Esophagus squamous epithelium (tissue), 5 donors: ENCODE data around the gene S100A3. TPM values are rescaled to one million over a fixed set of nuclear protein-coding genes. Genes with fewer than 3 reads are reported as not detected.
A peak's percentile ranks its signal among the peaks of the same experiment; 100 is the strongest.

Experiments
- DNase-seq: peaks from one replicate; lab custom pipeline; 2025; lab: John Stamatoyannopoulos, UW
- H3K27ac ChIP-seq, 4 donors: fragments of 200-600 bp; sonication (generic); one replicate each; pipeline ENCODE4 v1.5.1; 2016 to 2019; ENCODE audit warnings: mild to moderate bottlenecking in 1 of 4
- H3K27me3 ChIP-seq, 4 donors: fragments of 200-600 bp; sonication (generic); 1 replicate in 3 of 4; 2 replicates in 1 of 4; pipeline versions ENCODE4 v1.5.1 to v1.6.0; 2017 to 2021; ENCODE audit warnings: antibody characterized with exemption in 1 of 4
- H3K36me3 ChIP-seq, 3 donors: fragments of 200-600 bp; sonication (generic); one replicate each; pipeline ENCODE4 v1.5.1; 2016 to 2019
- H3K4me1 ChIP-seq, 3 donors: fragments of 200-600 bp; sonication (generic); one replicate each; pipeline ENCODE4 v1.5.1; 2017 to 2019
- H3K4me3 ChIP-seq, 4 donors: fragments of 200-600 bp; sonication (generic); 1 replicate in 3 of 4; 2 replicates in 1 of 4; pipeline ENCODE4 v1.5.1; 2016 to 2019; ENCODE audit warnings: mild to moderate bottlenecking in 2 of 4, moderate library complexity in 1 of 4
- H3K9me3 ChIP-seq, 3 donors: fragments of 200-600 bp; sonication (generic); one replicate each; pipeline ENCODE4 v1.5.1; 2016 to 2019
- CTCF ChIP-seq, 6 experiments: fragments of 450-650 bp in 4 of 6; fragments of 200-600 bp in 2 of 6; sonication (generic) in 2 of 6; IDR thresholded peaks; one replicate each; pipeline ENCODE4 v1.5.1; 2016 to 2019; ENCODE audit warnings: antibody characterized with exemption in 6 of 6, mild to moderate bottlenecking in 4 of 6, moderate library complexity in 4 of 6
- POLR2A ChIP-seq, 4 donors: fragments of 450-650 bp; IDR thresholded peaks; one replicate each; pipeline ENCODE4 v1.6.1; 2017; ENCODE audit warnings: antibody characterized with exemption in 4 of 4, mild to moderate bottlenecking in 4 of 4, moderate library complexity in 3 of 4
- WGBS, 2 donors: methylation state at CpG; one replicate each; pipeline ENCODE4 v1.1.5; 2018; 5-methylcytosine and 5-hydroxymethylcytosine counted together
- intact Hi-C: fragments of 100-400 bp; cut with DNase I; formaldehyde crosslinking; loops from one replicate; pipeline ENCODE4 v1.15.0; 2022
- total RNA-seq, 4 donors: library from RNA; depleted of rRNA; stranded (reverse); fragments of >200 nt; gene quantifications; one replicate each; pipeline ENCODE4 v1.1.0, GENCODE V29; 2016
- donor health status: DM: yes; HTN: yes; CAD: no.

S100A3 gene
- total RNA-seq, 4 donors from 2014 or later, result 1.2 to 16.5 (median 9.2) TPM

DNA sequence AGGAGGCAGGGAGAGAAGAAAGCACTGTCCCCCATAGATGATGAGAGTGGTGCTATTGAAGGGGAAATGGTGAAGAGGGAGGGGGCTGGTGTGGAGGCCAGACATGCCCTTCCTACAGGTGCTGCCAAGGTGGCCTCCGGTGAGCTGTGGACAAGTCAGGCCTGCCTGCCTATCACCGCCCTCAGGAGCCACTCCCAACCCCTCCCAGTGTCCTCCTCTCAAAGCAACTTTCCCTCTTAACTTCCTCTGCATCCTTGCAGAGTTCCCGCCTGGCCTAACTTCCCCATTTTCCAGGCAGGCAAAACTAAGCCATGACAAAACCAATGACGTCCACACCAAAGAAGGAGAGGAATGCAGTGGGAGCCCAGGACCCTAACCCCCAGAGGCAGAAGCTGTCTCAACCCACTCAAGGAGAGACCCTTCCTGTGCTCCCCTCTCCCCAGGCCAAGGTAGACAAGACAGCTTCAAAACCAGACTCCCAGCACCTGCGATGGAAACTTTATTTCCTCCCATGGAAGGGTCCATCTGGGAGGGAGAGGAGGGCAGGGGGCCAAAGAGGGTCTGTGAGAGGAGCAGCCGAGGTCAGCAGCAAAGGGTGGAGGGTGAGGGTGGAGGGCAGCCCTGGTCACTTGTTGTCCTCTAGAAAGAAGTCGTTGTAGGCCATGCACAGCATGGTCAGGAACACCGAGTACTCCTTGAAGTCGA, 12.2 kb downstream of the S100A3 start:
- Histone ChIP-seq H3K4me3 (peak overlapping the region; percentile 55 to 91 (median 76)), H3K9me3 (no peaks in the 10 kb centered on the region), H3K4me1 (peaks cover 59 to 97% (median 83%) of the 10 kb centered on the region in 3 donors), H3K36me3 (no peaks in the 10 kb centered on the region), H3K27me3 (no peaks in the 10 kb centered on the region), H3K27ac (peak overlapping the region; percentile 99 to 100 (median 100))
- intact Hi-C loops, result no loop called here
- DNase-seq, result no peak
- TF ChIP-seq CTCF (IDR thresholded peaks at IDR 0.05), result no peak
- peak in 1 of 4 donors; percentile 4 for TF ChIP-seq POLR2A (IDR thresholded peaks at IDR 0.05)
- WGBS, 2 donors, result 66 to 68% methylated on average over 6 to 7 of the region's 9 CpGs

DNA sequence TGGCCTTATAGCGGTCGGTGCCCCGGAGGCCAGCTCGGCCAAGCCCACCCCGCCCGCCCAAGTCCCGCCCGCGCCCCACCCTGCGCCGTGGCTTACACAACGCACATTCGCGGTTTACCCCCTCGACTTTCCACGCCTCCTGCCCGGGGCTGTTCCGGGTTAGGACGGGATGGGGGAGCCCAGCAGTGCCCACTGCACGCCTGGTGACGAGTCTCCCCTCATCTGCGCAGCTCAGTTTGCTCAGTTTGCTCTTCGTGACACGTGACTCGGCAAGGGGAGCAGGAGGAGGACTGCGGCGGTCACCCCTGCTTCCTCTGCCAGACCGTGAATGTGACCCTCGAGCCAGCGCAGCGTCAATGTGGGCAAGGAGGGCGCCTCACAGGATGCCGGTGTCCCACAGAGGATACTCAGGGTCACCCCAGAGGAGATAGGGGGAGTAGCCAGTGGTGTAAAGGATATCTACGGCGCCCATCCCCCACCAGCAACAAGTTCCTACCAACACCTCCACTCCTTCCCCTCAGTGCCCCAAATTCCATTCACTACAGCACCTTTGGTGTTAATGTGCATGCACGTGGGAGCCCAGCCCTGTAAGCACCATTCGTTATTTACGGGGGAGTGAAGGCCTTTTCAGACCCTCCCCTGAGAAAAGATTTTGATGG, 12.9 kb downstream of the S100A3 start:
- Histone ChIP-seq H3K27ac (peak overlapping the region; percentile 99 to 100 (median 100)), H3K4me3 (peak overlapping the region; percentile 55 to 91 (median 76)), H3K4me1 (peaks cover 53 to 96% (median 76%) of the 10 kb centered on the region in 3 donors), H3K27me3 (no peaks in the 10 kb centered on the region), H3K36me3 (no peaks in the 10 kb centered on the region), H3K9me3 (no peaks in the 10 kb centered on the region)
- no peak for TF ChIP-seq CTCF (IDR thresholded peaks at IDR 0.05)
- peak in 3 of 4 donors; percentile 50 to 84 (median 63) for TF ChIP-seq POLR2A (IDR thresholded peaks at IDR 0.05)
- intact Hi-C loops, result no loop called here
- 0 to 8% methylated on average over 5 to 7 of the region's 38 CpGs for WGBS, 2 donors
- DNase-seq, result peak; percentile 51

- H3K4me3 ChIP-seq, result peak within 1 kb of the TSS; percentile 55 to 91 (median 76)
- peak within 1 kb of the TSS; percentile 99 to 100 (median 100) for H3K27ac ChIP-seq
- H3K27me3 ChIP-seq, result no peaks in the 10 kb centered on the region
- WGBS, 2 donors, result 0 to 3% methylated on average over 4 to 8 of the region's 18 CpGs
- peaks cover 46 to 89% (median 69%) of the 10 kb centered on the region in 3 donors for H3K4me1 ChIP-seq
- H3K36me3 ChIP-seq, result no peaks in the 10 kb centered on the region
- H3K9me3 ChIP-seq, result no peaks in the 10 kb centered on the region
- intact Hi-C loops, result loop anchor here (2.0 kb wide), 1 partner anchor 33 kb away; no protein-coding TSS in a partner anchor
- no peak for DNase-seq
- peak in 1 of 6 experiments; percentile 11 for TF ChIP-seq CTCF (IDR thresholded peaks at IDR 0.05)
- TF ChIP-seq POLR2A (IDR thresholded peaks at IDR 0.05), result peak in 1 of 4 donors; percentile 66
These were observed 13.6 kb downstream of the S100A3 start, which contains the start of gene S100A6 for GRCh38 chr1:153535242-153536011. S100A6 (minus strand) TSS chr1:153535991; CDS start chr1:153535339, 652 bp downstream.

DNA sequence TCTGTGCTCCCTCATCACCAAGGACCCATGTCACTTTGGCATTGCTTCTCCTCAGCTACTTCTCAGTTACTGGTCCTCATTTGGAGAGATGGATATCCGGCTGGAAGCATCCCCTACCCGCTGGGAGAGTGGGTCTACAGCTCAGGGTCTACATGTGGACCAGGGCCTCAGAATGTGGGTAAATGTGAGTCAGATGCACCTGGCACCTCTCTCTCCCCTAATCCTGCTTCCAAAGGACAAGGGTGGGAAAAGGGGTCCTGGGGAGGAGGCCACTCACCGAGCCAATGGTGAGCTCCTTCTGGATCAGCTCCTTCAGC, 14.2 kb downstream of the S100A3 start:
- Histone ChIP-seq H3K4me3 (peak overlapping the region; percentile 55 to 91 (median 76)), H3K27me3 (no peaks in the 10 kb centered on the region), H3K9me3 (no peaks in the 10 kb centered on the region), H3K4me1 (peaks cover 43 to 83% (median 63%) of the 10 kb centered on the region in 3 donors), H3K36me3 (no peaks in the 10 kb centered on the region), H3K27ac (peak overlapping the region; percentile 99 to 100 (median 100))
- TF ChIP-seq POLR2A (IDR thresholded peaks at IDR 0.05) (no peak), CTCF (IDR thresholded peaks at IDR 0.05) (no peak)
- WGBS, 2 donors, result 17% methylated on average over 1 of the region's 3 CpGs; no CpG with 5 or more reads in 1 of the 2 donors
- intact Hi-C loops, result loop anchor here (2.0 kb wide), 1 partner anchor 34 kb away; no protein-coding TSS in a partner anchor
- DNase-seq, result no peak
